NCI-H460 (cell line): ENCODE results near the gene RALA. TPM values are rescaled to one million over a fixed set of nuclear protein-coding genes. Genes with fewer than 3 reads are reported as not detected.
"Not testable (repeated sequence)": the region's sequence is repeated elsewhere in the genome, so short reads cannot be mapped to it uniquely, and the experiment has no call there.

ENCODE experiments used
- DNase-seq: peaks from one replicate; pipeline ENCODE4 v3.0.0-alpha.2; 2016; ENCODE audit warnings: low read depth; ENCODE audit errors: extremely low read depth
- total RNA-seq: library from RNA; depleted of rRNA; stranded (reverse); fragments of >200 nt; shearing (Covaris generic); gene quantifications from 2 replicates; pipeline ENCODE4 v1.2.3, GENCODE V29; 2014

RALA gene
- total RNA-seq, 1 experiment from 2014 or later = 20.0 TPM

DNA sequence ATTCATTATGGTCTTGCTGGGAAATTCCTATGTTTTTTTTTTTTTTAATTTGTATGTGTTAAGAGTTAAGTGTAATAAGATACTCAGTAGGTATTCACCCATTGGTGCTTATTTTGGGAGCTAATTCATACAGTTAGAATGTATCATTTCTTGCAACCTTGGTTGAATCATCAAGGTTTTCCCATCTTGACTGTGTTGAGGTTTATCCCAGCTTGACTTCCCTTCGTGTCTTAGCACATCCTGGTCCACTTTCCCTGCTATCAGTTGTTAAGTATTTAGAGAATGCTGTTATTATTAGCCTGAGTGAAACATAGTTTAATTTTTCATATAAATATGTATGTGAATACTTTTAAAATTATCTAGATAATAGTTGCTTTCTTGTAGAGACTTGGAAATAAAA, 20.8 kb downstream of the RALA start:
- no peak for DNase-seq

DNA sequence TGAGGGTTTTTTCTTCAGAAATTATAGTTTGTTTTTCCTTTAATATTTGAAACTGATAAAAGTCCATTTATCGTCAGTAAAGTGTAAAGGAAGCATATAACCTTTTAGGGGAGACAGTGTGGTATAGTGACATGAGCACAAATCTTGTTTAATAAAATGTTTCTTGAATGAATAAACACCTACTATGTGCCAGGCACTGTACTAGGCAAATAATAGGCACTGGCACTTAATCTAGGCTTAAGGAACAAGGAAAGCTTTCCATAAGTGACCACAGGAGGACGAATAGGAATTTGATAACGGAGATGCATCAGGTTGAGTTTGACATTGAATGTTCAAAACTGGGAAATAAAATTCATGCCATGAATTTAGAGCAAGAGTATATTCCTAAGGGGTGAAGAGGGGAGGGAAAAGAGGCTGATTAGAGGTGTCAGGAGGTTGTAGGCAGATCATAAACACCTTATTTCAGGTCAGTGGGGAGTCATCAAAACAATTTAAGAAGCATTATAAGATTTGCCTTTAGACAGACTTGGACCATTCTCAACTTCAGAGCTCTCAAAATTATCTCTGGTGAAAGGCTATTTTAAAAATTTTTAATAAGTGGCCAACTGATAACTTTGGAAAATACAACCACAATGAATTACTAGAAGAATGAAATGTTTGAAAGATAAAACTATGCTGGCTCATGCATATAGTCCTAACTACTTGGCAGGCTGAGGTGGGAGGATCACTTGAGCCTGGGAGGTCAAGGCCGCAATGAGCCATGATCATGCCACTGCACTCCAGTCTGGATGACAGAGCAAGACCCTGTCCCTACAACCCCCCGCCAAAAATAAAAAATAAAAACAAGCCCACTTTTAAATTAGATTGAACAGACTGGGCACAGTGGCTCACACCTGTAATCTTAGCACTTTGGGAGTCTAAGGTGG, 22.4 kb downstream of the RALA start:
- DNase-seq = no peak

DNA sequence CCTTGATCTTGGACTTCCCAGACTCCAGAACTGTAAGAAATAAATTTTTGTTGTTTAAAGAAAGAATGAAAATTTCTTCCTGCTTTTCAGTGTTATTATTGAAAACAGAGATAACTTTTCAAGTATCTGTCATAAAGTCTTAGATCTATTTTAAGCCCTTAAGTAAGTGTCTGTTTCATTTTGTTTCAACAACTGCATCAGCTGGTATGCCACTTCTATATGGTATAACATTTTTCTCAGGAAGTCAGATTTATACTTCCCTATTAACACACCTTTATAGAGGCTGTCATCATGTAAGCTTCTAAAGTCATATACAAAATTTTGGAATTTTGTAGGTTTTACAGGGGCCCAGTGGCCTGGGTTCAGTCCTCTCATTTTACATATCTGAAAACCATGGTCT, 24.4 kb downstream of the RALA start:
- no peak for DNase-seq

DNA sequence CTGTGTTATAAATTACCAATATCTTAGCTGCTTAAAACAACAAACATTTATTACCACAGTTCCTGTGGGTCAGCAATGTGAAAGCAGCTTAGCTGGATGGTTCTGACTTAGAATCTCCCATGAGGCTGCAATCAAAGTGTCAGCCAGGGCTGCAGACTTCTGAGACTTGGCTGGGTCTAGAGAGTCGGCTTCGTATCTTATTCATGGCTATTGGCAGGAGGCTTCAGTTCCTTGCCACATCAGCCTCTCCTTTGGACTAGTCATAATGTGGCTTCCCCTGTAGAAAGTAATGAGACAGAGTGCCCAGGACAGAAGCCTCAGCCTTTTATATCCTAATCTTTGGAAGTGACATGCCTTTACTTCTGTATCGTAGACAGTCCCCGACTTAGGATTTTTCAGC, 27.3 kb downstream of the RALA start:
- DNase-seq = no peak

DNA sequence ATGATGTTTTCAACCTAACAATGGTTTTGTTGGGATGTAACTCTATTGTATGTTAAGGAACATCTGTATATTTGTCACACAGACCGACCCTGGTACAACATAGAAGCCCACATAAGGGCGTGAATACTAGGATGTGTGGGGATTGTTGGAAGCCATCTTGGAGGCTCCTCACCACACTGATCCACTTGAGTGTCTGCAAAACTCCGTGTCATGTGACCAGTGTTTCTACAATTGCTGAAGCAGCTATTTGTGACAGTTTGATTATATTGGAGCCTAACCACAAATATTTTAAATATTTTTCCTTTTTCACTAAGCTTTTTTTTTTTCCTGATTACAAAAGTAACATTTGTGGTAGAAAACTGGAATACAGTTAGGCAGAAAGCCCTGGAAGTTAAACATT, 27.9 kb downstream of the RALA start:
- DNase-seq = no peak

DNA sequence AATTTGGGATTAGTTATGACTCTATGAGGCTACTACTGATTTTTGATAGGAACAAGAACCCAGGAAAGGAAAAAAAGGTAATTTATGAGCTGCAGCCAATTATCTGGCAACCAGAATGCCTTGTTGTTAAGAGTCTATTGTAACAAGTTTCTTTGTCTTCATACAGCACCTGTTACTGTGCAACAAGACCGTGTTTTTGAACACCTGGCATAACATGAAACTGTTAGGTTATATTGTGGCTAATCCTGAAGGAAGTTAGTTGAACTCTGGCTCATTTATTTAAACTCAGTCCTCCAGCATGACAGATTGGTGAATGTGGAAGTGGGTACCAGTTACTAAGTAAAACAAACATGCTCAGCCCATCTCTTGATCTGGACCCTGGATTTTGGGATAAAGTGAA, 33.0 kb downstream of the RALA start:
- DNase-seq = no peak

DNA sequence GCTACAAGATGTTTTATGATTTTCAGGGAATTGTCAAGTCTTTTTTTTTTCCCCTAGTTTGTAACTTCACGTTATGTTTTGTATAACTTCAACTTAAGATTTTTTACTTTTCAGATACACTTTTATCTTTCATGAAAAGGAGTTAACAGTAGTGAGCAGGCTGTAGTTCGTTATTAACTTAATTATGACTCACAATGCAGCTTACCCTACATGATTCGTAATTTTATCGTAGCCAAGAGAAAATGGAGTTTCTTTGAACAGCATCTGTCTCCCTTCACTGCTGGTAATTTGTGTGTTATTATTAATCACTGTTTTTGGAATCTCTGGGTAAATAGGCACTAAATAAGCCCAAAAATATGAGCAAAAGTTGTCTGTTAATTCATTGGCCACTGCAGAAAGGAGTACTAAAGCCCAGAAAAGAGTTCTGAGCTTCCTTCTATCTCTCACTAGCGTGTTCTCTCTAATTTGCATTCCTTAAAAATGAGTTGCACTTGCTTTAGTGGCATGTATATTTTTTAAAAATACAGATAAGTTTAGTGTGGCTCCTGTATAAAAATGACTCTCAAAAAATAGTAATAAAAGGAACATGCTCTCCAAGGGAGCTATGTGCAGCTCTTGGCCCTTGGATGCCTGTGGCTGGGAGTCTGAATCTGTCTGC, 36.1 kb downstream of the RALA start:
- no peak for DNase-seq

DNA sequence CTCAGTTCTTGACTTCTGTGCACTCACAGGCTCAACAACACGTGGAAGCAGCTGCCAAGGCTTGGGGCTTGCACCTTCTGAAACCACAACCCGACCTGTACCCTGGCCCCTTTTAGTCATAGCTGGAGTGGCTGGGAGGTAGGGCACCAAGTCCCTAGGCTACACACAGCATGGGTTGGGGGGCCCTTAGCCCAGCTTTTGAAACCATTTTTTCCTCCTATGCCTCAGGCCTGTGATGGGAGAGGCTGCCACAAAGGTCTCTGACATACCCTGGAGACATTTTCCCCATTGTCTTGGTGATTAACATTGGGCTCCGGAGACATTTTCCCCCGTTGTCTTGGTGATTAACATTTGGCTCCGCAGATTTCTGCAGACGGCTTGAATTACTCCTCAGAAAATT, 38.6 kb downstream of the RALA start:
- DNase-seq = no peak

DNA sequence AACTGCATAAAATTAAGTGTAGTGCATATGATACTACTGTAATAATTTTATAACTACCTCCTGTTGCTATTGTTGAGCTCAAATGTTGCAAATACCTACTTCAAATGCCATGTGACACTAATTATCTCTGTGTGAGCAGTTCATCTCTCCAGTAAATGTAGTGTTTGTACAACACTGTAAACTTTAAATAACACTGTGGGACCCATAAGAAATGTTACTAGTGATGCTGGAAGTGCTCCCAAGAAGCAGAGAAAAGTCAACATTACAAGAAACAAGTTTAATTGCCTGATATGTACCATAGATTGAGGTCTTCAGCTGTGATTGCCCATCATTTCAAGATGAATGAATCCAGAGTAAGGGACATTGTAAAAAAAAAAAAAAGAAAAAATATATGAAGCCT, 39.9 kb downstream of the RALA start:
- no peak for DNase-seq

DNA sequence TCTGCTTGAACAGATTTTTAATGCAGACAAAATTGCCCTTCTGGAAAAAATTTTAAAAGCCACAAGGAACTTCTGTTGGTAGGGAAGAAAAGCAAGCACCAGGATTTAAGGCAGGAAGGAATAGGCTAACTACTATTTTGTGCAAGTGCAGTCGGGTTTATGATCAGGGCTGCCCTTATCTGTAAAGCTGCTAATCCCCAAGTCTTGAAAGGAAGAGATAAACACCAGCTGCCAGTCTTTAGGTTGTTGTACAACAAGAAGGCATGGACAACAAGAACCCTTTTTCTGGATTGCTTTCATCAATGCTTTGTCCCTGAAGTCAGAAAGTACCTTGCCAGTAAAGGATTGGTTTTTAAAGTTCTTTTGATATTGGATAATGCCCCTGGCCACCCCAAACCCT, 40.7 kb downstream of the RALA start:
- DNase-seq = no peak

DNA sequence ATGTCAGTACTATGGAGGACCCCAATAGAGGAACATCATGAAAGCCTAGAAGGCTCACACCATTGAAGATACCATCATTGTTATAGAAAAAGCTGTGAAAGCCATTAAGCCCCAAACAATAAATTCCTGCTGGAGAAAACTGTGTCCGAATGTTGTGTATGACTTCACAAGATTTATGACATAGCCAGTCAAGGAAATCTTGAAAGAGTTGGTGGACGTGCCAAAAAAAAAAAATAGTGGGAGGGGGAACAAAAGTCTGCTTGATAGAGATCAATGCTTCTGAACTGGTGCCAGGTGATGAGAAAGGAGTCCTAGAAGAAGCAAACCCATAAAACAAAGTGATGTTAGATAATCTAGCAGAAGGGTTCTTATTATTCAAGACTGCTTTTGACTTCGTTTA, 41.2 kb downstream of the RALA start:
- no peak for DNase-seq

DNA sequence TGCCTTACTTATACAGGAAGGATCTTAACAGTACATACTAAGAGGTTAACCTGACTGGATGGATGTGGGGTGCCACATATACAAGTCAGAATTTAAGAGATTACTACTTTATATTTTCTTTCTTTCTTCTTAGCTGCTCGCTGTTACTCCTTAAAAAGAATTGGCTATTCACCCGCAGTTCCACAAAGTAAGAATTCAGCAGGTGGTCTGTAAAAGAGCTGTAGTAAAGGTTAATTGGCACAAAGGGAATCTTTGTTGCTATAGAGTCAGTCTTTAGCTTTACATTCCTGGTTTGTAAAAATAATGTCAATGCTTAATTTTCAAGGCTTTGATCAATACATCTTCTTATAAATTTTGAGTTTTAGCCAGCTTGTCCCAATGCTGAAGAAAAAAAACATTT, 43.2 kb downstream of the RALA start:
- no peak for DNase-seq

DNA sequence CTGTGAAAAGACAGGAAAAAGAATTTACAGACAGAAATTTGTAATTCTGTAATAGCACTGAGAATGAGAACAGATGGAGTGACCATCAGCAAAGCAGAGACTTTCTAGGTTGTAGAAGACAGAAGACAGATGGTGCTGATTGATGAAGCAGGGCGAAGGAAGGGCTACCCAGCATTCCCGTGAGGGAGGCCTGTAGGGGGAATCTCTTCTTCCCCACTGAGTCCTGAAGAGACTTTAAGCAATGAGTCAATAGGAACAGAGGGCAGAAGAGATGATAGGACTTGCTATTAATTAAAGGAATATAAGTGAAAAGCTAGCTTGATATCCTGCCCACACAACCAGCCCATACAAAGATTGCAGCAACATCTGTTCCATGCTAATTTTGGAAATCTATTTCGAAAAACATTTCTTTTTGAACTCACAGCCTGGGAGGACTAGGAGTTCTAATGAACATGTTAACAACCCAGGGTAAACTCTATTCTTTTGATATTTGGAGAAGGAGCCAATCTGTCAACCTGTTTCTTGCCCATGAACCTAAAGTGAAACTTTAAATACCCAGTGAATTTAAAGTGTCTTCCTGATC, 44.1 kb downstream of the RALA start:
- no peak for DNase-seq

DNA sequence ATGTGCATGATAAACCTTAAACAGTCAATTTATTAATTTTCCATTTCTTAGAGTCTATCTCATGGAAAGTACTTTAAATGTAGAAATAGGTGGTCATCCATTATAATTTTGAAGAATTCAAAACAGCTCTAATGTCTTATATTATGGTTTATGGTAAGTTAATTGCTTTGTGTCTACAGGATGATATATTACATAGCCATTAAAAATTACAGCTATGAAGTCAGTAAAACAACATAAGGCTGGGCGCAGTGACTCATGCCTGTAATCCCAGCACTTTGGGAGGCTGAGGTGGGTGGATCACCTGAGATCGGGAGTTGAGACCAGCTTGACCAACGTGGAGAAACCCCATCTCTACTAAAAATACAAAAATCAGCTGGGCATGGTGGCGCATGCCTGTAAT, 44.9 kb downstream of the RALA start:
- not testable (repeated sequence) for DNase-seq

DNA sequence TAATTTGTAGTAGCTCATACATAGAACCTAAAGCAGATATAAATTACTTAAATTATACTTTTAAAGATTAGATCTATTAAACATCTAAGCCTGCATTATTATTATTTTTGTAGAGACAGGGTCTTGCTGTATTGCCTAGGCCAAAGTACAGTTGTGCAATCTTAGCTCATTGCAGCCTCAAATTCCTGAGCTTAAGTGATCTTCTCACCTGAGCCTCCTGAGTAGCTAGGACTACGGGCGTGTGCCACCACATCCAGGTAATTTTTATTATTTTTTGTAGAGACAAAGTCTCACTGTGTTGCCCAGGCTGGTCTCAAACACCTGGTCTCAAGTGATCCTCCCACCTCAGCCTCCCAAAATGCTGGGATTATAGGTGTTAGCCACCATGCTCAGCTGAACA, 46.7 kb downstream of the RALA start:
- DNase-seq = no peak

DNA sequence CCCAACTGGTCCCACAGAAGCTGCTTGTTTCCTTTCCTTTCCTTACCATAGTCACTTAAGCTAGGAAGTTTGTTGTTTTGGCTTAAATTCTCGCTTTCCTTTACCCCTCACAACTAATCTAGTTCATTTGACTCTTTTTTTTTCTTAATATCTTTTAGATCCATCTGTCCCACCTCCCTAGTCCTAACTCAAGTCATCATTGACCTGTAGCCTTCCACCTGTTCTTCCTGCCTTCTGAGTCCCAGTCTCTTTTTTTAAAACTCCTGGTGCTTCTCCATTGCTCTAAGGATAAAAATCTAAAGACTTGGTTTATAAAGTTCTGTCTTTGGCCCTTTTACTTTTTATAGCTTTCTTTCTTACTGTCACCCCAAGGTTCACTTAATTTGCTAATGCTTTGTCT, 47.6 kb downstream of the RALA start:
- no peak for DNase-seq

DNA sequence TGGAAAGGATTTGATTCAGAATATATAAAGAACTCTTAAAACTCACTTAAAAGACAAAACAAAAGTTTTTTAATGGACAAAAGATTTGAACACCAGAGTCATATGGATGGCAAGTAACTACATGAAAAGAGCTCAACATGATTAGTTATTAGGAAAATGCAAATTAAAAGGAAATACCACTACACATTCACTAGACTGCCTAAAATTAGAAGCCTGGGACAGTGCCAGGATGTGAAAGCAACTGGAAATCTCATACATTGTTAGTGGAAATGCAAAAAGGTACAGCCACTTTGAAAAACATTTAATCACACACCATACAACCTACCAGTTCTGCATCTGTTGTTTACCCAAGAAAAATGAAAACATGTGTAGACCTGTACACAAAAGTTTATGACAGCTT, 48.8 kb downstream of the RALA start:
- DNase-seq = no peak

DNA sequence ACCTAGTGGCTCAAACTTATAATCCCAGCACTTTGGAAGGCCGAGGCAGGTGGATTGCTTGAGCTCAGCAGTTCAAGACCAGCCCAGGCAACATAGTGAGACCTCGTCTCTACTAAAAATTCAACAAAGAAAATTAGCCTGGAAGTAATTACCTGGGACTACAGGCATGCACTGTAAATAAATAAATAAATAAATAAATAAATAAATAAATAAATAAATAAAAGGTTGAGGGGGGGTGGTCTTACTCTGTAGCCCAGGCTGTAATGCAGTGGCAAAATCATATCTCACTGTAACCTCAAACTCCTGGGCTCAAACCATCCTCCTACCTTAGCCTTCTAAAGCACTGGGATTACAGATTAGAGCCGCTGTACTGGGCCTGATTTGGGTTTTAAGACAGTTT, 50.5 kb downstream of the RALA start:
- DNase-seq = no peak

DNA sequence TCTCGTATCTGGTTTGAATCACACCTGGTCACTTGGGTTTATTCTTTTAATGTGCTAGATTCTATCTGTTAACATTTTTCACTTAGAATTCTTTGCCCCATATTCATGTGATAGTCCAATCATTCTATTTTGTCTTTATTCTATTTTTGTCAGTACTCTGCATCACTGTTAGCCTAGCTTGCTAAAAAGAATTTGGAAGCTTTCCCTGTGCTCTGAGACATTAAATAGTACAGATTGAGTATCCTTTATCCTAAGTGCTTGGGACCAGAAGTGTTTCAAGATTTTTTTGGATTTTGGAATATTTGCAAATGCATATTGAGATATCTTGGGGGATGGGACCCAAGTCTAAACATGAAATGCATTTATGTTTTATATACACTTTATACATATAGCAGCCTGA, 51.0 kb downstream of the RALA start:
- no peak for DNase-seq

DNA sequence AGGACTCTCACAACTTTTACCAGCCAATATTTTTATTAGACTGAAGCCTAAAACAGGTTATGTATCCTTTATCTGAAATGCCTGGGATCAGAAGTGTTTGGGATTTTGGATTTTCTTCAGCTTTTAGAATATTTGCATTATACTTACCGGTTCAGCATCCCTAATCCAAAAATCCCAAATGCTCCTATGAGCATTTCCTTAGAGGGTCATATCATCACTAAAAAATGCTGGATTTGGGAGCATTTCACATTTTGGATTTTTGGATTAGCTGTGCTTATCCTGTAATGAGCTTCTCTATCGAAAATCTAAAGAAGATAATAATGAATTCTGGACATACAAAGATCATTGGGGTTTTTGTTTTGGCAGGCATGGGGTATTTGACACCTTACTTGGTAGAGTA, 53.0 kb downstream of the RALA start:
- DNase-seq = no peak

DNA sequence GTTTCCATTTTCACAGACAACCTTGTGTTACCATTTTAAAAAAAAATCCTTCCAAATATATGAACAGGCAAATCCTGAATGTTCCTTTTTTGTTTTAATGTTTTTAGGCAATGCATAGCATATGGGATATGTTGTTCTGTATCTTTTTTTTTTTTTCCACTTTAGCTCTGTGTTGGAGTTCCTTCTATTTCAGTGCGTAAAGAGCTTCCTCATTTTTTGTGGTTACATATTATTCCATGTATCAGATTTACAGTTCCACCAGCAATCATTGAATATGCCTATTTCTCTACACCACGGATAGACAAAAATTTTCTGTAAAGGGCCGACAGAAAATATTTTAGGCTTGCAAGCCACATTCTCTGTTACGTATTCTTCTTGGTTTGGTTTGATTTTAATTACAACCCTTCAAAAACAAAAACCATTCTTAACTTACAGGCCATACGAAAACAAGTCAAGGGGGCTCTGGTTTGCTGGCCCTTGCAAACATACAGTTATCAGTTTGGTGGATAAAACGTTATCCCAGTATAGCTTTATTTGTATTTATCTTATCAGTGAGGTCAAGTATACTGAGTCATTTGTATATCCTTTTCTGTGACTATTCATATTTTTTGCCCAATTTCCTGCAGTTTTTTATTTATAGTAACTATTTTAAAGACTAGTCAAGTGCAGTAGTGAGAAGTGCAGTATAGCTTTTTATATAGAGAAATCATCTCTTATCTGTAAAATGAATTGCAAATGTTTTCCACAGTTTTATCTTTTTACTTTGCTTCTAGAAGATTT, 55.7 kb downstream of the RALA start:
- no peak for DNase-seq
